UCSD-AML1 (cell line): ENCODE measurements around the gene CTSC.

Experiments used
- DNase-seq: peaks from one replicate; lab custom pipeline; 2025; ENCODE audit not compliant: unreplicated experiment; lab: John Stamatoyannopoulos, UW

The CTSC gene

DNA sequence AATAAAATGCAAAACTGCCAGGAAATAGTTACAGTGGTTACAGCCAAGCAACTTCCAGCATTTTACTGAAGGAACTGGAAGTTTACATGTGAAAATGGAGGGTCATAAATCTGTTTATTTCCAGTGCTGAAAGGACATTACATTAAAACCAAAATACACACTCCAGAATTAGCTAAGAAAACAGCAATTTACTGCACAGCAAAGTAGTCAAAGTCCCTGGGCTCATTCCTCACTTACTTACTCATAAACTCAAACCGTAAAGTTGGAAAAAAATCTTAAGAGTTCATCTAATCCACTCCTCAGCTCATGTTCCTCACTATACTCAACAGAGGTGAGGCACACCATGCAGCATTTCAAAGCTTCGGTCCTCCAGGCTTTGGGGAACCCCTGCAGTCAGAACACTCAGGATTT lies 17.4 kb downstream of the CTSC start:
- DNase-seq = no peak

DNA sequence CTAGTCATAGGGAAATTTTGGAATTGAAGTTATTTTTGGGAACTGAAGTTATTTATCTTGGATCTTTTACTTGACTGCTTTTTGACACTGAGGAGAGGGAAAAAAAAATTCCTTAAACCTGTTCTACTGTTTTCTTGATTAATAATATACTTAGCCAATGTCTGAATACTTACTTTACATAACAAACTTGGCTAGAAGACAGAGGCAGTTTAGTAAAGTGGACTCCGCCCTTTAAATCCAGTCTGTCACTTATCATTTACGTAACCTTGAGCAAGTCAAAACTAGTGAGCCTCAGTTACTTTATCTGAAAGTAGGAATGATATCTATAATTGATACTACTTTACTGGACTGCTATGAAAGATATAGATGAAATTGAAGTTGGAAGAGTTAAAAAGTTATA lies 19.5 kb downstream of the CTSC start:
- DNase-seq = no peak

DNA sequence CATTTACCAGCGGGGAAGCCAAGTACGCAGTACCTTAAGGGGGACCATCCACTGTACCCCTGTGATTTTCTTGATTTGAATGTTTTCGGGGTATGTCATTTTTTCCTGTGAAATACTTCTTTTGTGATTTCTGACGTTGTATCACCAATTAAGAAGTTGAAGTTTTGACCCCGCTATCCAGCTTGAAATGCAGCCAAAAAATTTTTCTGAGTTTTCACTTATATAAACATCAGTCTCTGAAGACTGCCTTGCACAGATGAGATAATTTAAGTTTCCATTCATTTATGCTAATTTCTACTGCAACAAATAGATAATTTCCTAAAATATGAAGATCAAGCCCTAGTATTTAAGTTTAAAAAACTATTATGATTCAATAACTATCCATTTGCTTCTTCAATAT lies 20.0 kb downstream of the CTSC start:
- no peak for DNase-seq

DNA sequence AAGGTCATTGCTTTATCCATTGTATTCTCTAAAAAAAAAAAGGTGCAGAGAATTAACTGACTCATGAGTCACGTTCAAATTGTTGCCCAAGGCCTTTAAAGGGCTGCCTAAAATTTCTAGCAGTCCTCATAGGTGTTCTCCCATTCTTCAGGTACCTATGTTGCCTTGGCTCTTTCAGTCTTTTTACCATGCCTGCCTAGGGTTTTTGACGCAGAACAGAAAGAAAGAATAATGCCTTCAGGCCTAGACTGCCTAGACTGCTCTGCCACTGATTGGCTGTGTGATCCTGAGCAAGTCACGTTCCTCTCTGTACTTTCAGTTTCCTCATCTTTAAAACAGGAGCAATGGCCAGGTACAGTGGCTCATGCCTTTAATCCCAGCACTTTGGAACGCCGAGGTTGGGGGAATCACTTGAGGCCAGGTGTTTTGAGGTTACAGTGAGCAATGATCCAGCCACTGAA lies 21.5 kb downstream of the CTSC start:
- no peak for DNase-seq

DNA sequence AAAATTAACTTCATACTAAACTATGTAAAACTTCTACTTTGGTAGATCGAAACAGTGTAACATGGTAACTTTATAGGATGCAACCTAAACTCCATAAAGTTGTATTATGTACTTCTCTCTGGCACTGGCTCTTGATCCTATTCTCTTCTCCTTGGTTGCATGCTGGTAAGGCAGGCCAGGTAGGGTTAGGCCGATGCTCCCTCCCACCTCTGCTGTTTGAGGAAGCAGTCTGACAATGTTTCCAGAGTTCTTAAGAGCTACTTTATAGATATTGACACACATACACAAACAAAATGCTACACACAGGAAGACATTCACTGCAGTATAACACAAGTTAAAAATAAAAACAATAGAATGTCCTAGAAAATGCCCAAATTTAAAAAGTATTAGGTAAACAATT lies 22.5 kb downstream of the CTSC start:
- no peak for DNase-seq

DNA sequence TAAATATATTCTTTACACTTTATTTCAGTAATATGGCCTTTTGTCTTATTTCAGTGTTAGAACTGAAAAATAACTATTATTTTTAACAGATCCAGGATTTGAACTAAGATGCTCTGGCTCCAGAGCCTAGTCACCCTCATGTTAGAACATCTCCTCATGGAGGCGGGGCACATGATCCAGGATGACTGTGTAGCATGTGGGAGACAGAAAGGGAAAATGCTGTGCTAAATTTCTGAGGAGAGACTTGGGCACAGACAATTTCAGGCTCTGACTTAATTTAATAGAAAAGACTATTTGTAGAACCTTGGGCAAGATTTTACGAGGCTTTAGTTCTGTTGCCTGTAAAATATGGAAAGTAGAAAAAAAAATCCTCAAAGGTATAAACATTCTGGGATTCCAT lies 24.1 kb downstream of the CTSC start:
- DNase-seq = no peak

DNA sequence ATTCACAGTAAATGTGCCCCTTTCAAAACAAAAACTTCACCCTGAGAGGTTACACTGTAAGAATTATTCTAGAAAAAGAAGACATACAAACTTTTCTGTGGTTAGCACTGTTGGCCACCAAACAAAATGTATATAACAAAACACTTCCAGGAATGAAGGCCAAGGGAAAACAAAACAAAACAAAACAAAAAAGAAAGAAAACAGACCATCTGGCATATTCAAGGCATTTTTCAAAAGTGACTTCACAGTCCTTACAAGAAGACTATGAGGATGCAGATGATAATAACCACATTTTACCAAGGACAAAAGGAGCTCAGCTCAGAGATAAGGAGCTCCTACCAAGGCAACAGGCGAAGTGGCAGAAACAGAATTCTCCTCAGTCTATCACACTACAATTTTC lies 24.9 kb downstream of the CTSC start:
- DNase-seq = no peak

DNA sequence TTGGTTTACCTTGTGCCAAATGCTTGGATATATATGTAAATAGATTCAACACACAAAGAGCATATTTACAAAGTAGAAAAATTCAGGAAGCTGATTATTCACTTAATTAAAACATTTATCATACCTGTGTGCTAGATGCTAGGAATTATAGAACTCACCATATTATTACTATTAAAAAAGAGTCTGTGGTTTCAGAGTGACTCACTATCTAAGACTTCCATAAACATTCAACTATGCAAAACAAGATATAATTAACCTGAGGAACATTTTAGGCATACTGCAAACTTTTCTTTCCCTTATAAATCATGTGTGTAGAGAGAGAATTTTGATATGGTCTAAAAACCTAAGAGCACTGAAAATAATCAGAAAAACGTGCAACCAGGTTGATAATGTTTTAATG lies 27.3 kb downstream of the CTSC start:
- DNase-seq = no peak

DNA sequence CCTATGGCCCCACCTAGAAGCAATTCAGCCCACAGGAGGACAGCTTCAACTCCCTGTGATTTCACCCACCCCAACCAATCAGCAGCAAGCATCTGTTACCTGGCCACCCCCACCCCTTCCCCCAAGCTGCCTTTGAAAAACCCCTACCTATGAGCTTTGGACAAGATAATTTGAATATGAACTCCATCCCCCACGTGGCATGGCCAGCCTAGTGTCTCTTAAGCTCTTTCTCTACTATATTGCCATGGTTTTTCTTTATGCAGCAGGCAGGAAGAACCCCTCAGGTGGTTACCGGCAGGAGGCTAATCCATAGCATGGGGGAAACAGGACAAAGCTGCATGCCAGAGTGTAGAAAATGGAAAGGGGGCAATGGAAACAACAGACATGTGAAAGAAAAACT lies 29.0 kb downstream of the CTSC start:
- no peak for DNase-seq

DNA sequence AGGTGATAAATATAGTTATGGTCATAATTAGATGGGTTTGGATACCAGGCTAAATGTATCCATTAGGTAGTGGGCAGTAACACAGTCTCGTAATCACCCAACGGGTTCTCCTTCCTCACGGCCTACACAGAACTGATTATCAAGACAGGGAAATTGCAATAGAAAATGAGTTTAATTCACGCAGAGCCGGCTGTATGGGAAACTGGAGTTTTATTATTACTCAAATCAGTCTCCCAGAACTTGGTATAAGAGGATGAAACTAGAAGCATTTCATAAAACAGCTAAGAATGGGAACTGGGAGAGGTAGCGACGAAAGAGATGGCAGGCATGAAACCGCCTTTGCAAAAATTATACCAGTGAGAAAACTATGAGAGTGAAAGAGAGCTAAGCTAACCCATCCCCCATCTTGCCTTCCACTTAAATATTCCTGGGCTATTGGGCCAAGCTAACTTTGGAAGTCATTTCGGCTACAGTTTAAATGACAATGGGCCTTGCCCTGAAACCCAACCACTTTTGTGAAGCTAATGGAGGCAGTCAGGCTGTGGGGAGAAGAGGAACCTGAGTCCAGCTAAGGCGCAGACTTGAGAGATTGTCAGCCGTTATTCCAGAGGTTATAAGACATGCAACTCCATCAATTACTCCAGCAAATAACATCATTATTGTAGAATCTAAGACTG lies 29.6 kb downstream of the CTSC start:
- DNase-seq = no peak

DNA sequence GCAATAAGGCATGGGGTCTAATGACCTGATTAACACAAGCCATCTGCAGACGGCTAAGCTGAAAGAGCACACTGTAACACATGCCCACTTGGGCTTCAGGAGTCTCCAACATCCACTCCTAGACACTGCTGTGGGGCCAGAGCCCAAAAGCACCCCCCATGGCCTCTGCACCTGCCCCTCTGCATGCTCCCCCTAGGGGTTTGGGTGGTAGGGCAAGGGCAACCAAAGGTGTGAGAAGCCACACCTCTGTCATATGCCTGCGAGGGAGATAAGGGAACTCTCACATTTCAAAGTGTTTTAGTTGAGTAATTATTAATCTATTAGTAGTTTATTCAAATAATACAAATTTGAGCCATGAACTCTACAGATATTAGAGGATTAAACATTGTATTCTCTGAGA lies 30.8 kb downstream of the CTSC start:
- DNase-seq = no peak

DNA sequence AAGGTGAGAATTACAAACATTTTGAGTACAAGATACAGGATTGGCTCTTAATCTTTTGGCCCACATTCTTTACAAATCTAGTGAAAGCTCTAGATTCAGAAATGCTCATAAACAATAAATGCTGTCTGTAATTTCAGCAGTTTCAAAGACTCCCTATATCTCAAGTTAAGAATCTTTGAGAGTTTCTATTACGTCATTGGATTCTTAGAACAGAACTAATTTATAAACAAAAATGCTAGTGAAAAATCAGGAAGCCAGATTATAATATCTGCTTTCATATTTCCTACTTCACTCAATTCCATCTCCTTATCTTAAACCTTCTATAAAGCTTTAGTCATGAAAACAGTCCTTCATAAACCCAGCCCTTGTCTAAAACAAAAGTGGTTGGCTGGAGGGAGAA lies 32.1 kb downstream of the CTSC start:
- no peak for DNase-seq

DNA sequence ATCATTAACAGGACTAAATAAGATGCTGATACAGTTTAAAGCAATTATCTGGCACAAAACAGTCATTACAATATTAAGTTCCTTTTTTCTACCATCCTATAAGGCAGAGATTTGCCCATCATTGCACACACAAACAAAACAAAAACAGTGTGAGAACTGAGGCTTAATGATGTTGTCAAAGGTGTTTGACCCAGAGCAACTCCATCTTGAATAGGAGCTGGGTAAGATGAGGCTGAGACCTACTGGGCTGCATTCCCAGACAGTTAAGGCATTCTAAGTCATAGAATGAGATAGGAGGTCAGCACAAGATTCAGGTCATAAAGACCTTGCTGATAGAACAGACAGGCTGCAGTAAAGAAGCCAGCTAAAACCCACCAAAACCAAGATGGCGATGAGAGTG lies 33.2 kb downstream of the CTSC start:
- no peak for DNase-seq

DNA sequence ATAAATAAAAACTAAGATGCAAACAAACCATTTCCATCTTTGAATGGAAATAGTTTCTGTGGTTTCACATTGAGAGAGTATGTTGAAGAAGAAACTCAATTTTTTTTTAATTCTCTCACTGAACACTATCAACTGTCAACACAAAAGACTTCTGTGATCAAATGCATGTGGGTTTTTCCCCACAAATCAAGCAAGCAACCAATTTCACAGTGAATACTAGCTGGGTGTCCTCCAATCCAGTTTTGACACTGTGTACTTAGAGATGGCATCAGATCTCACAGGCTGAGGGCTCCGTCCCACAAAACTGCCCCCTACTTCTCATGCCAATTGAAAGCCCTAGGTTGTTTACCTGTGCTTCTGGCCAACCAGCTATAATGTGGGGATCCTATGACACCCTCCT lies 34.5 kb downstream of the CTSC start:
- DNase-seq = no peak

DNA sequence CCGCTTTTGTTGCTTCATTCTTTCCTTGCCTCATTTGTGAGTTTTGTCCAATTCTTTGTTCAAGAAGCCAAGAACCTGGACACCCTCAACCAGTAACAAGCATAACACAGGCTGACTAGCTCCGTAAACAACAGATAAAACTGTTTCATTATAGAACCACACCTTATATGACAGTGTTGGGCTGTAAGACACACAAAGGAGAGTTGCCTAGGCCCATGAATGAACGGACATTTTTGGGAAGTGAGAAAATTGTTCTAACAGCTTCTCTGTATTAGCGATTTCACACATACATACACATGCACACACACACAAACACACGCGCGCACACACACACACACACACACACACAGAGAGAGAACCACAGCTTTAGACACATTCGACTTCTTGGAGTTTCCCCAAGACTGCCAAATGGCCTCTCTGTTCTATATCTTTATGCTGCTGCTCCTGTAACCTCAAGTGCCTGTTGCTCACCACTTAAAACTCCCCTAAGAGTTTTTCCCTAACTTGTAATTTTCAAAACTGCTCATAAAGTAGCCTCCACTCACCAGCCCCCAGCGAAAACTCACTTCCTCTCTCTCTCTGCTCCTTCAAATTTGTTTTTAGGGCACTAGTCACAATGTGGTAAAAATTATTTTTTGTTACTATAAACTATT lies 35.9 kb downstream of the CTSC start:
- DNase-seq = no peak

DNA sequence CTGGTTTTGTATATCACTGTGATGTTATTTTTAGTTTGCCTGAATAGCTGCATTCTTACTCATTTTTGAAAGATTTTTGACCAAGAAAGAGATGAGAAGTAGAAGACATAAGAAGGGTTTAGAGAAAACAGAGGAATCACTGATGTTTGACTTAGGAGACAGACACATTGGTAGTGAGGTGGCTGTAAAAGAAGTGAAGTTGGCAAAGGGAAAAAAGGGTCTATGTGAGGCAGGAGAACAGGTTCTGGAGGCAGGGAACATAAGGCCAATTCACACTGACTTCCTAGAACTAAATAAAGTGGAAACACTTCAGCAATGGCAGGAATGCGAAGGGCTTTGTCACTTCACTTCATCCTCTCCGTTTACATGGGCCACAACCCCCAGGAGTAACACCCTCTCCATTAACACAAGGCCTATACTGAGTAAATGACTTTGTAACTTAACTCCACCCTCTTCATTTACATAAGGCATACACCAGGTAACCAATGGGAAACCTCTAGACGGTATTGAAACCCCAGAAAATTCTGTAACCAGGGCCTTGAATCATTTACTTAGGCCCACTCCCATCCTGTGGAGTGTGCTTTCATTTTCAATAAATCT lies 36.5 kb downstream of the CTSC start:
- DNase-seq = no peak

DNA sequence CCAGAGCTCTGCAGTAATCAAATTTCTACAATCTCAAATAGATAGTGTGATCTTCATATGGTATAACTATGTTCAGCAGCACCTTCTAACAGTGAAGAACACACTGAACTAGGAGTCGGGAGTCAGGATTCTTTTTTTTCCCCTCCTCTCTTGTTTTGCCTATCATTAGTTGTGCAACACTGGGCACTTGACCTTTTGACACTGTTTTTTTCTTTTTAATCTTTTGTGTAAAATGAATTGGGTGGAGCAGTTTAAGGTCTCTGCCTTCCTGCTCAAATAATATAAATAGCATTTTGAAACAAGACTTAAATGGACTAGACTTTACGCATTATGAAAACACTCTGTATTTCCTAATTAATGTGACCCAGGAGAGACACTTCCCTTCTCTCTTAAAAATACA lies 39.7 kb downstream of the CTSC start:
- no peak for DNase-seq

DNA sequence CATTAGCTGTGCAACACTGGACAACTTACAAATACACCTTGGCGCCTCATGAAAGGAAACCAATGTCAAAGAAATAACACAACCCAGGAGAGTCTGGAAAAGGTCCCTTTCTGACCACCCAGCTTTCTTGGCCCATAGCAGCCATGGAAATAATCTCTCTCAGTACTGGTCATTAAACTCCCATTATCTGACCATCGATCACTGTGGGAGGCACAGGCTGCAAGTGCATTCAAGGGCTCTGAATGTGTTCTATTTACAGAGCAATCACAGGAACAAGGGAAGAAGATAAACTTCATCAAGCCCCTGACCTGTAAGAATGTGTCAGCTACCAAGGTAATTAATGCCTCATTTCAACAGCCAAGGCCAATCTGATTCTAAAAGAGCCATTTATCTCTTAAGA lies 40.1 kb downstream of the CTSC start:
- no peak for DNase-seq

DNA sequence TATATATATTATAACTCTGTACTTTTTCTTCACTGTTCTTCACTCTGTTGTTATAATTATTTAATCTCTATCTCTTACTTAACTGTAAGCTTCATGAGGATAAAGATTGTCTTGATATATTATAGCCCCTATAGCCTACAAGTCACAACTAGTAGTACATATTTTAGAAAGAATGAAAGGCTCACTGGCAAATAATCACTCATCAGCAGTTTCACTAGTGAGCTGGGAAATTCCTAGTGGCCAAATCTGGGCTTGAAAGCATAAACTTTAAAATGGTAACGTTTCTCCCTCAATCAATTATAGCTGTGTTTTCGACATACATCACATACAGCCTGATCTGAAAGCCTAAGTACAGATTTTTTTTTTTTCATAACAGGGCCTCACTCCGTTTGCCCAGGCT lies 42.5 kb downstream of the CTSC start:
- no peak for DNase-seq

DNA sequence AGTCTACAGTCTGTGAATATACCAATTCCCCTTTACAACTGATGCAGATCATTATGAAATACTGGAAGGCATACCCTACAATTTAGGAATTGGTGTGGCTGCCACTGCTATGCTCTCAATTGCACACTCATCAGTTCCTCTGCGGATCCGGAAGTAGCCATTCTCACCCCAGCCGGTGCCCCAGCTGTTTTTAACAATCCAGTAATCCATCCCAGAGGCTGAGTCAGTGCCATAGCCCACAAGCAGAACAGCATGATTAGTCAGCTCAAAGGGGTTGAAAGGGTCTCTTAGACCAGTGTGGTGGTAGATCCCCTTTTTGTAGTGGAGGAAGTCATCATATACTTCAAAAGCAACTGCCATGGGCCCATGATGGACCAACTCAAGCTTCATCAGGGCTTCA lies 43.6 kb downstream of the CTSC start:
- DNase-seq = no peak

DNA sequence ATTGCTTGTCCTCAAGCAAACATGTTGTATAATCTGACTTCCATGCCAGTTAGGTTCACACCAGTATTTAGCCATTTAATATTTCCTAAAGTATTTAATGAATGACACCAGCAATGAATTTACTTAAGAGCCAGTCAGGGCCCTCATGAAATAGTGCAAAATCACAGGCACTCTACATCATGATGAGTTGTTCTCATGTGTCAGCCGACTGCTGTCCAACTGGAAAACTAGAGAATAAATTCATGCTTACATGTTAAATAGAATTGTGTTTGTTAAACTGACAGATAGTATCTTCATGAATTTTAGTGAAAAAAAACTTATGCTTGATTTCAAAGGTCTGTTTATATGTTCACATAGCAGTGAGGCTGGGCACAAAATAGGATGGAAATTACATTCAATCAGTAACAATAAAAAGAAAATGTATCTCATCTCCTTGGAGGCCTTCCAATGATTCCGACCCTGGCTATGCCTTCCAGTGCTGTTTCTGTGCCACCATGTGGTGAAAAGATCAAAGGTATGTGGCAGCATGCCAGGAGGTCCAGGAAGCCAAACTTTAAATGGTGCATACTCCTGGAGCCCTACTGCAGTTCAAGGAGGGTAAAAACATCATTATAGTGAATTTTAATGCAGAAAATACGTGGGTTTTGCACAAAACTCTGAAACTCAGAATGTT lies 45.2 kb downstream of the CTSC start:
- no peak for DNase-seq

DNA sequence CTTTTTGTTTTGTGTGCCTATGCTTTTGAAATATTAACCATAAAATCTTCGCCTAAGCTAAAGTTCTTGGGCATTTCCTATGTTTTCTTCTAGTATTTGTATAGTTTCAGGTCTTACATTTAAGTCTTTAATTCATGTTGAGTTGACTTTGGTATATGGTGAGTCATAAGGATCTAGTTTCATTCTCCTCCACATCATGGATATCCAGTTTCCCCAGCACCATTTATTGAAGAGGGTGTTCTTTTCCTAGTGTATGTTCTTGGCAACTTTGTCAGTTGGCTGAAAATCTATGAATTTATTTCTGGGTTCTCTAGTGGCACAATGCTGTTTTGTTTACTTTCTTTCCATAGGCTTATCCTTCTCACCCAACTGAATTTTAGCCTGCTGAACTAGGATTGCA lies 49.0 kb downstream of the CTSC start:
- no peak for DNase-seq
